Fibroblast of lung (primary cell): Measurements from ENCODE around the gene B4GALT6. TPM values are rescaled to one million over a fixed set of nuclear protein-coding genes. Genes with fewer than 3 reads are reported as not detected.

Experiments used
- DNase-seq, 2 donors: peaks; one replicate each; pipeline versions ENCODE4 v3.0.0 to v3.0.0-alpha.2; 2010; ENCODE audit warnings: low read depth in 2 of 2
- H2AFZ ChIP-seq: 2 replicates; pipeline ENCODE4 v1.5.1; 2012; ENCODE audit warnings: low read length, control low read depth, inconsistent platforms
- H3K27ac ChIP-seq: 2 replicates; pipeline ENCODE4 v1.5.1; 2011; ENCODE audit warnings: low read length, control low read depth; ENCODE audit not compliant: insufficient read depth
- H3K27me3 ChIP-seq: 2 replicates; pipeline ENCODE4 v1.5.1; 2011; ENCODE audit warnings: mild to moderate bottlenecking, low read length; ENCODE audit not compliant: control insufficient read depth, insufficient read depth
- H3K36me3 ChIP-seq: 2 replicates; pipeline ENCODE4 v1.5.1; 2011; ENCODE audit warnings: low read length; ENCODE audit not compliant: control insufficient read depth, insufficient read depth
- H3K4me1 ChIP-seq: 2 replicates; pipeline ENCODE4 v1.5.1; 2011; ENCODE audit warnings: low read length; ENCODE audit not compliant: control insufficient read depth, insufficient read depth; ENCODE audit errors: extremely low read depth
- H3K4me2 ChIP-seq: 2 replicates; pipeline ENCODE4 v1.5.1; 2011; ENCODE audit warnings: low read length, control low read depth; ENCODE audit not compliant: insufficient read depth; ENCODE audit errors: extremely low read depth
- H3K4me3 ChIP-seq, 4 experiments: fragments of 200-600 bp in 1 of 4; sonication (generic) in 1 of 4; replicated peaks in 1 of 4; 2 replicates each; pipeline ENCODE4 v1.5.1; 2011 to 2016; ENCODE audit warnings: low read length in 4 of 4, low read depth in 3 of 4, mild to moderate bottlenecking in 3 of 4, control low read depth in 2 of 4, inconsistent platforms in 1 of 4, mixed read lengths in 1 of 4; ENCODE audit not compliant: insufficient read depth in 1 of 4; ENCODE audit errors: control extremely low read depth in 1 of 4
- H3K79me2 ChIP-seq: 2 replicates; pipeline ENCODE4 v1.5.1; 2012; ENCODE audit warnings: mild to moderate bottlenecking, low read length, inconsistent platforms; ENCODE audit not compliant: control insufficient read depth, insufficient read depth
- H3K9ac ChIP-seq: 2 replicates; pipeline ENCODE4 v1.5.1; 2011; ENCODE audit warnings: mild to moderate bottlenecking, low read length, control low read depth; ENCODE audit not compliant: insufficient read depth
- H3K9me3 ChIP-seq: 2 replicates; pipeline ENCODE4 v1.5.1; 2012; ENCODE audit warnings: low read depth, low read length; ENCODE audit not compliant: control insufficient read depth, insufficient read depth
- H4K20me1 ChIP-seq: 2 replicates; pipeline ENCODE4 v1.5.1; 2011; ENCODE audit warnings: low read length; ENCODE audit not compliant: control insufficient read depth, insufficient read depth; ENCODE audit errors: extremely low read depth
- EZH2 ChIP-seq: IDR thresholded peaks from 2 replicates; pipeline ENCODE4 v1.5.1; 2012; ENCODE audit warnings: low read length, control low read depth, mild to moderate bottlenecking; ENCODE audit errors: missing control alignments
- polyA plus RNA-seq, 2 donors: library from polyadenylated mRNA; depleted of rRNA in 1 of 2; stranded (reverse) in 1 of 2; unstranded in 1 of 2; fragments of >200 nt; gene quantifications; 2 replicates each; pipeline ENCODE4 v1.2.1, GENCODE V29; 2011 to 2012; ENCODE audit warnings: missing spikeins in 1 of 2
- total RNA-seq: library from RNA; depleted of rRNA; stranded (reverse); fragments of >200 nt; gene quantifications from 2 replicates; pipeline ENCODE4 v1.2.1, GENCODE V29; 2014
- TF ChIP-seq, protein P1 (sequence below), 2 donors: IDR thresholded peaks in 1 of 2; conservative IDR thresholded peaks in 1 of 2; 1 replicate in 1 of 2; 2 replicates in 1 of 2; pipeline ENCODE4 v1.5.1; 2011 to 2012; ENCODE audit warnings: low read length in 2 of 2, control low read depth in 1 of 2, inconsistent platforms in 1 of 2, low read depth in 1 of 2, mild to moderate bottlenecking in 1 of 2

Gene B4GALT6
- total and polyA plus RNA-seq, 2 donors (not counting 1 experiment from before 2014, with no cell fraction given): 1.5 to 2.5 TPM

DNA sequence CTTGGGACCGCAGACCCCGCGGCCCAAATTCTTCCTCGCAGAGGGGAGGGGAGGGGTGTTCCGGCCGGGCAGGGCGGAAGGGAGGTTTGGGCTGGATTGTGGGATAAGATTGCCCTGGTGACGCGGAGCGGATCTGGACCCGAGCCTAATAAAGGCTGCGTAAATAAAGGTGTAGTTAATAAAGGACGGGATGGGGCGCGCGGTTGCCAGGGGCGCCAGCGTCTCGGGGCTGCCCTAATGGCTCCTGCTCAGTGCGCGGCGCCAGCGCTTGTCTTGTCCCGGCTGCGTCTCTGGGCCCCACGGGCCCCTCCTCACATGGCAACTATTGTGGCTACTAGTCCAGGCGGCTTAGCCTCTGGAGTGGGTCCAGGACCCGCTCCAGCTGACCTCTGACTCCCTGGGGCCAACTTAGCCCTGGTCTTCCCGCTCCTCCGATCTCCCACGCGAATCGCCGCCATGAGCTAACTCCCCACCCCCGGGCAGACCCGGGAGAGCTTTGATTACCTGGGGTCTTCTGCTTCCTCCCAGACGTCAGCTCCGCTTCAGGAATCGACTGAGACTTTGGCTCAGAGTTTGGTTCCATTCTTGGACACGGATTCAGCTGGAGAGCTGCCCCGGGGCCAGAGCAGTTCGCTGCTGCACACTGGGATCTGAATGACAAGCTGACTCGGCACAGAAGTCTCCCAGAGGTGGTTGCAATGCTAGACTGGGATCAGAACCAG lies 39.8 kb upstream of the B4GALT6 start:
- H3K36me3 ChIP-seq: no peaks in the 10 kb centered on the region
- no peaks in the 10 kb centered on the region for H4K20me1 ChIP-seq
- TF ChIP-seq, protein P1, sequence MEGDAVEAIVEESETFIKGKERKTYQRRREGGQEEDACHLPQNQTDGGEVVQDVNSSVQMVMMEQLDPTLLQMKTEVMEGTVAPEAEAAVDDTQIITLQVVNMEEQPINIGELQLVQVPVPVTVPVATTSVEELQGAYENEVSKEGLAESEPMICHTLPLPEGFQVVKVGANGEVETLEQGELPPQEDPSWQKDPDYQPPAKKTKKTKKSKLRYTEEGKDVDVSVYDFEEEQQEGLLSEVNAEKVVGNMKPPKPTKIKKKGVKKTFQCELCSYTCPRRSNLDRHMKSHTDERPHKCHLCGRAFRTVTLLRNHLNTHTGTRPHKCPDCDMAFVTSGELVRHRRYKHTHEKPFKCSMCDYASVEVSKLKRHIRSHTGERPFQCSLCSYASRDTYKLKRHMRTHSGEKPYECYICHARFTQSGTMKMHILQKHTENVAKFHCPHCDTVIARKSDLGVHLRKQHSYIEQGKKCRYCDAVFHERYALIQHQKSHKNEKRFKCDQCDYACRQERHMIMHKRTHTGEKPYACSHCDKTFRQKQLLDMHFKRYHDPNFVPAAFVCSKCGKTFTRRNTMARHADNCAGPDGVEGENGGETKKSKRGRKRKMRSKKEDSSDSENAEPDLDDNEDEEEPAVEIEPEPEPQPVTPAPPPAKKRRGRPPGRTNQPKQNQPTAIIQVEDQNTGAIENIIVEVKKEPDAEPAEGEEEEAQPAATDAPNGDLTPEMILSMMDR (conservative IDR thresholded peaks at IDR 0.05 in 1 of 2, IDR thresholded peaks at IDR 0.05 in 1 of 2; ENCODE audit: low read depth in 1 of 2, low read length in 2 of 2): no peak
- no peak for TF ChIP-seq EZH2
- peaks cover 8% of the 10 kb centered on the region for H3K27me3 ChIP-seq
- no peaks in the 10 kb centered on the region for H3K79me2 ChIP-seq
- H3K4me1 ChIP-seq: no peaks in the 10 kb centered on the region
- H3K9ac ChIP-seq: no peak overlapping the region
- peak overlapping the region; percentile 38 to 60 (median 48) for H3K4me3 ChIP-seq
- H2AFZ ChIP-seq: peak overlapping the region; percentile 30
- DNase-seq: peak; percentile 14 to 18
- peak overlapping the region; percentile 75 for H3K4me2 ChIP-seq
- no peak overlapping the region for H3K27ac ChIP-seq
- H3K9me3 ChIP-seq: no peaks in the 10 kb centered on the region

DNA sequence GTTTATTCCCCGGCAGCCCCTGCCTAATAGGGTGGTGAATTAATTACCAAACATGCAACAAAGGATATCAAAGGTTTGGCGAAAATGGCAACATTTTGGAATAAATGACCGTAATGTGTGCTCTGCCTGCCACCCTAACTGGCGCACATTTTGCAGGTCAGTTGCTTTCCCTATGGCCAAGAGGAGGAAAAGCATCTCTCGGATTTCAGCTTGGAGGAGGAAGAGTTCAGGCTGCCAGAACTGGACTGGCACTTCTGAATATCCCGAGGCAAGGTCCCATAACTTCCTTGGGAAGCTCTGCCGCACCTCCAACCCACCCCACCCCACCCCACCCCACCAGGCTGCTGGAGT lies 39.2 kb upstream of the B4GALT6 start:
- H3K4me2 ChIP-seq: no peak overlapping the region
- peak overlapping the region in 1 of 4 experiments; percentile 53 for H3K4me3 ChIP-seq
- H3K36me3 ChIP-seq: no peaks in the 10 kb centered on the region
- no peaks in the 10 kb centered on the region for H3K9me3 ChIP-seq
- peak in 1 of 2 donors; percentile 2 for DNase-seq
- H3K9ac ChIP-seq: no peak overlapping the region
- H3K27me3 ChIP-seq: peaks cover 8% of the 10 kb centered on the region
- H2AFZ ChIP-seq: no peak overlapping the region
- peak; percentile 14 for TF ChIP-seq EZH2
- TF ChIP-seq, protein P1 (conservative IDR thresholded peaks at IDR 0.05 in 1 of 2, IDR thresholded peaks at IDR 0.05 in 1 of 2; ENCODE audit: low read depth in 1 of 2, low read length in 2 of 2): no peak
- no peaks in the 10 kb centered on the region for H3K4me1 ChIP-seq
- no peak overlapping the region for H3K27ac ChIP-seq
- H3K79me2 ChIP-seq: no peaks in the 10 kb centered on the region
- no peaks in the 10 kb centered on the region for H4K20me1 ChIP-seq

DNA sequence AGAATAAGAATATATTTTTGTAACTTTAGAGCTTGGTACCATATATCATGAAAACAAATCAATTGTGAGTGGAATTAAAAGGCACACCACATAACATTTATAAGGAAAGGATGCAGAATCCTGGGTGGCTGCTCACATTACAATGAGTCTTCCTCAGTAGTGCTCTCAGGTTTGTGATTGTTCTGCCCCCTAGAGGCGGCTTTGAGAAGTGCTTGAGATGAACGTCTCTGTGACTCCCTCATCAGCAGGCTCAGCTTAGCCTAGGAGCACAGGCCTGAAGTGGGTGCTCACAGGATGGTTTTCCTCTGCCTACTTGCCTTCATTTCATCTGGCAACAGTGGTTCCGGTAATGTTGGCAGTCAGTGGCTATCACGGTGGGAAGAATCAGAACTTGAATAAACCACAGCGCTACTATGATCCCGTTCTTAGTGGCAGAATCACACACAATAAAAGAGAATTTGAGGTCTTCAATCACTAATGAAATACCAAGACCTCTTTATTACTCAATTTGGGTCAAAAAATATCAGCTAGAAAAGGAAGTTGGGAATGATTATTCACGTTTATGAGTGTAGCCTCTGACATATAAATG lies 38.1 kb upstream of the B4GALT6 start:
- TF ChIP-seq, protein P1 (conservative IDR thresholded peaks at IDR 0.05 in 1 of 2, IDR thresholded peaks at IDR 0.05 in 1 of 2; ENCODE audit: low read depth in 1 of 2, low read length in 2 of 2): peak; percentile 93 to 96
- no peak for TF ChIP-seq EZH2
- Histone ChIP-seq H3K27me3 (peaks cover 8% of the 10 kb centered on the region), H3K4me1 (no peaks in the 10 kb centered on the region), H3K27ac (no peak overlapping the region), H4K20me1 (no peaks in the 10 kb centered on the region), H3K9me3 (no peaks in the 10 kb centered on the region), H3K9ac (no peak overlapping the region), H3K36me3 (no peaks in the 10 kb centered on the region), H2AFZ (no peak overlapping the region), H3K4me3 (no peak overlapping the region), H3K79me2 (no peaks in the 10 kb centered on the region), H3K4me2 (no peak overlapping the region)
- DNase-seq: peak; percentile 54 to 80
